Measurements from ENCODE around the gene CPED1.

DNA sequence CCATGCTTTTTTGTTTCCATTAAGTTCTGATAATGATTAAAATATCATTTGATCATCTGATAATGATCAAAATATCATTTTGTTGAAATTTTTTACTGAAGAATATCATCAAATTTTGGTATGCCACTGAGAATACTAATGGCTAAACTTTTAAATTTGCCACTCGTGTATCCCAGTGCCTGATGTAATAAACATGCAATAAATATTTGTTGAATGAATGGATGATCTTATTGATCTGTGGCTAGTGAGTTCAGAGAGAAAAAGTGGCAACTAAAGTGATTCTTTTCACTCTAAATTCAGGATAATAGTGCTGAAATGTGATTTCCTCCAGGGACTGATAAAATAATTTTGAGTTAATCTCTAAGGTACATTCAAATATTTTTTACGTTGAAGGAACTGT is 181.0 kb downstream of the CPED1 start:
- no peak for TF ChIP-seq ETS1 (IDR thresholded peaks at IDR 0.05)
- TF ChIP-seq, protein P1, sequence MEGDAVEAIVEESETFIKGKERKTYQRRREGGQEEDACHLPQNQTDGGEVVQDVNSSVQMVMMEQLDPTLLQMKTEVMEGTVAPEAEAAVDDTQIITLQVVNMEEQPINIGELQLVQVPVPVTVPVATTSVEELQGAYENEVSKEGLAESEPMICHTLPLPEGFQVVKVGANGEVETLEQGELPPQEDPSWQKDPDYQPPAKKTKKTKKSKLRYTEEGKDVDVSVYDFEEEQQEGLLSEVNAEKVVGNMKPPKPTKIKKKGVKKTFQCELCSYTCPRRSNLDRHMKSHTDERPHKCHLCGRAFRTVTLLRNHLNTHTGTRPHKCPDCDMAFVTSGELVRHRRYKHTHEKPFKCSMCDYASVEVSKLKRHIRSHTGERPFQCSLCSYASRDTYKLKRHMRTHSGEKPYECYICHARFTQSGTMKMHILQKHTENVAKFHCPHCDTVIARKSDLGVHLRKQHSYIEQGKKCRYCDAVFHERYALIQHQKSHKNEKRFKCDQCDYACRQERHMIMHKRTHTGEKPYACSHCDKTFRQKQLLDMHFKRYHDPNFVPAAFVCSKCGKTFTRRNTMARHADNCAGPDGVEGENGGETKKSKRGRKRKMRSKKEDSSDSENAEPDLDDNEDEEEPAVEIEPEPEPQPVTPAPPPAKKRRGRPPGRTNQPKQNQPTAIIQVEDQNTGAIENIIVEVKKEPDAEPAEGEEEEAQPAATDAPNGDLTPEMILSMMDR (conservative IDR thresholded peaks at IDR 0.05; ENCODE audit: low read depth in 2 of 2): no peak
- TF ChIP-seq EZH2phosphoT487 (IDR thresholded peaks at IDR 0.05; ENCODE audit: unreplicated experiment): no peak

Measured in GM23338 (cell line).